Endodermal cell (in vitro differentiated cells): ENCODE data around the gene RBMS3. TPM values are rescaled to one million over a fixed set of nuclear protein-coding genes. Genes with fewer than 3 reads are reported as not detected.

ENCODE experiments used
- DNase-seq: peaks from one replicate; pipeline ENCODE4 v3.0.0-alpha.2; 2017
- H3K27ac ChIP-seq: 2 replicates; pipeline ENCODE4 v1.5.1; 2013; ENCODE audit warnings: mild to moderate bottlenecking, low read depth, low read length, moderate library complexity
- H3K27me3 ChIP-seq: 2 replicates; pipeline ENCODE4 v1.6.1; 2013; ENCODE audit warnings: mild to moderate bottlenecking, low read length, moderate library complexity; ENCODE audit not compliant: insufficient read depth, control insufficient read depth, poor library complexity, severe bottlenecking
- H3K36me3 ChIP-seq: 2 replicates; pipeline ENCODE4 v1.7.0; 2013; ENCODE audit warnings: mild to moderate bottlenecking, low read length, moderate library complexity; ENCODE audit not compliant: control insufficient read depth, insufficient read depth
- H3K4me1 ChIP-seq: one replicate; pipeline ENCODE4 v1.7.0; 2013; ENCODE audit warnings: low read length; ENCODE audit not compliant: control insufficient read depth, insufficient read depth
- H3K4me3 ChIP-seq: 2 replicates; pipeline ENCODE4 v1.5.1; 2013; ENCODE audit warnings: mild to moderate bottlenecking, low read length, moderate library complexity
- H3K9ac ChIP-seq: 2 replicates; pipeline ENCODE4 v1.6.1; 2013; ENCODE audit warnings: mild to moderate bottlenecking, low read length, moderate library complexity; ENCODE audit not compliant: poor library complexity, severe bottlenecking; ENCODE audit errors: extremely low read depth
- H3K9me3 ChIP-seq: 2 replicates; pipeline ENCODE4 v1.6.1; 2013; ENCODE audit warnings: mild to moderate bottlenecking, low read length, moderate library complexity; ENCODE audit not compliant: control insufficient read depth
- H3K27ac Mint-ChIP-seq: 2 replicates; pipeline ENCODE4 v1.8.0; 2020; ENCODE audit warnings: mixed read lengths
- H3K27me3 Mint-ChIP-seq: 2 replicates; pipeline ENCODE4 v1.8.0; 2021; ENCODE audit warnings: mild to moderate bottlenecking, mixed read lengths; ENCODE audit not compliant: insufficient read depth
- H3K36me3 Mint-ChIP-seq: 2 replicates; pipeline ENCODE4 v1.8.0; 2020; ENCODE audit warnings: low read depth, mixed read lengths
- H3K4me1 Mint-ChIP-seq: 2 replicates; pipeline ENCODE4 v1.8.0; 2020; ENCODE audit warnings: mixed read lengths
- H3K4me3 Mint-ChIP-seq: 2 replicates; pipeline ENCODE4 v1.8.0; 2020; ENCODE audit warnings: mild to moderate bottlenecking, moderate library complexity, mixed read lengths
- H3K9me3 Mint-ChIP-seq: 2 replicates; pipeline ENCODE4 v1.8.0; 2020; ENCODE audit warnings: mild to moderate bottlenecking, mixed read lengths
- WGBS, 2 experiments: methylation state at CpG; one replicate each; pipeline versions ENCODE4 v1.1.5 to v1.1.7; 2013; ENCODE audit warnings: missing lambda C conversion rate in 2 of 2, mixed read lengths in 1 of 2; ENCODE audit not compliant: insufficient coverage in 1 of 2, insufficient read length in 1 of 2; 5-methylcytosine and 5-hydroxymethylcytosine counted together
- total RNA-seq, 2 donors: library from RNA; stranded (reverse); fragmentation: NEBNext Ultra II Directional in 1 of 2; extraction: Animal tissue kit (Norgen Biotek cat#: 25700) in 1 of 2; gene quantifications; 2 replicates in 1 of 2; 3 replicates in 1 of 2; pipeline ENCODE4 v1.2.1, GENCODE V29; 2021
- TF ChIP-seq, protein P1 (sequence below): fragments of 200-600 bp; sonication (generic); conservative IDR thresholded peaks from 2 replicates; pipeline ENCODE4 v1.5.0; 2021; ENCODE audit warnings: antibody characterized with exemption, mild to moderate bottlenecking

The RBMS3 gene
- total RNA-seq, 2 donors from 2014 or later: 2.0 to 7.3 TPM

DNA sequence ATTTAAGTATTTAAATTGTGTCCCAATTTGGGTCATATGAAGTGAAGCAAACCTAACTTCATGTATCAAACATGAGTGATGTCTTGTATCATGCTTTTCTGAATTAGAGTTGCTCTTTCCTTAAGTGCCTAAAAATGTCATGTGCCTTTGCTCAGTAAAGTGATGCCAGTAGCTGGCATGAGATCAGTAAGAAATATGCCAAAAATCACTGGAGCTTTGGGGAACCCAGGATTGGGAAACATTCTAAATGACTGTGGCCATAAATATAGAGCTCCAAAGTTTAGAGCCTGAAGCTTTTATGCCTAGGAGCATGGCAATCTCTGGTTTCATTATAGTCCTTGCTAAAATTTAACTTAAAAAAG, 33.8 kb downstream of the RBMS3 start:
- H3K27me3 Mint-ChIP-seq: no peaks in the 10 kb centered on the region
- TF ChIP-seq, protein P1, sequence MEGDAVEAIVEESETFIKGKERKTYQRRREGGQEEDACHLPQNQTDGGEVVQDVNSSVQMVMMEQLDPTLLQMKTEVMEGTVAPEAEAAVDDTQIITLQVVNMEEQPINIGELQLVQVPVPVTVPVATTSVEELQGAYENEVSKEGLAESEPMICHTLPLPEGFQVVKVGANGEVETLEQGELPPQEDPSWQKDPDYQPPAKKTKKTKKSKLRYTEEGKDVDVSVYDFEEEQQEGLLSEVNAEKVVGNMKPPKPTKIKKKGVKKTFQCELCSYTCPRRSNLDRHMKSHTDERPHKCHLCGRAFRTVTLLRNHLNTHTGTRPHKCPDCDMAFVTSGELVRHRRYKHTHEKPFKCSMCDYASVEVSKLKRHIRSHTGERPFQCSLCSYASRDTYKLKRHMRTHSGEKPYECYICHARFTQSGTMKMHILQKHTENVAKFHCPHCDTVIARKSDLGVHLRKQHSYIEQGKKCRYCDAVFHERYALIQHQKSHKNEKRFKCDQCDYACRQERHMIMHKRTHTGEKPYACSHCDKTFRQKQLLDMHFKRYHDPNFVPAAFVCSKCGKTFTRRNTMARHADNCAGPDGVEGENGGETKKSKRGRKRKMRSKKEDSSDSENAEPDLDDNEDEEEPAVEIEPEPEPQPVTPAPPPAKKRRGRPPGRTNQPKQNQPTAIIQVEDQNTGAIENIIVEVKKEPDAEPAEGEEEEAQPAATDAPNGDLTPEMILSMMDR: no peak

DNA sequence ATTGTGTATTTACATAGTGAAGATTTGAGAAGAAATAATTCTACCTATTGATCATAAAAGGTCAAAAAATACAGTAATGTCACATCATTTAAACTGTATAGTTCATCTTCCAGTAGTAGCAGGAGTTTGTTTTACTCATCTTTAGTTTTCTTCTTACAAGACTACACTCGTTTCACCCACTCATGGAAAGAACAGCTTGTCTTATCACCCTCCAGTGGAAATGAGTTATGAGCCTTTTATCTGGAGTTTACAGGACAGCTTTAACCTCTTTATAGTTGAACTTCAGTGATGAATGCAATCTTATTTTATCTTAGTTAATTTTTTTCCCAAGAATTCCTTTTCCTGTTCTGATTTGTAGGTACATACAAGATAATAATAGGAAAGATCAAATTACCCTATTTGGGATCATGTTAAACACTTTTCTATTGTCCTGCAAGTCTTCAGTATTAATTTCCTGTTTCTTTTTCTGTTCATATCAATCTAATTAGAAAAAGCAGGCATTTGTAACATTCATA, 36.8 kb downstream of the RBMS3 start:
- H3K27me3 Mint-ChIP-seq: no peaks in the 10 kb centered on the region

More for the DNA sequence above, 33.8 kb downstream of the RBMS3 start:
- no peaks in the 10 kb centered on the region for H3K36me3 Mint-ChIP-seq
- H3K4me1 Mint-ChIP-seq: no peaks in the 10 kb centered on the region
- H3K4me3 ChIP-seq: no peak overlapping the region
- H3K27ac ChIP-seq: no peak overlapping the region
- H3K9me3 Mint-ChIP-seq: no peaks in the 10 kb centered on the region
- H3K27ac Mint-ChIP-seq: no peak overlapping the region
- DNase-seq: no peak
- H3K36me3 ChIP-seq: no peaks in the 10 kb centered on the region
- H3K9me3 ChIP-seq: no peaks in the 10 kb centered on the region
- no peaks in the 10 kb centered on the region for H3K4me1 ChIP-seq
- no peak overlapping the region for H3K4me3 Mint-ChIP-seq
- H3K9ac ChIP-seq: no peak overlapping the region
- H3K27me3 ChIP-seq: no peaks in the 10 kb centered on the region

DNA sequence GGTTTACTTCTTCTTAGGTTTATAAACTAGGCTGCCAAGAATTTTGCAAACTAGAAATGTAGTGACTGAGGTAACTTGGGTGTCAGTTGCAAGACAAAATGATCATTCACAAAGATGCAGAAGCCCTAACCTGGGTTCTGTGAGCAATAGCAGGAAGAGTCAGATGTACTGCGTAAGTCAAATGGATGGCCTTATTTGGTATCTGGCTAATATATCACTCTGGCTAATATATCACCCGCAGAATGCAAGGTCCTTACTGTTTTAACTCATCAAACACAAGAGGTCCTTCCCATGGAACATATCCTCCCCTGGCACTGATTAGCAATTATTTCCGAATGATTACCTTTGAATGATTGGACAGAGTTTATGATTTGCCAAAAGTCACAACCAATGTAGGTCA, 37.4 kb downstream of the RBMS3 start:
- Histone ChIP-seq H3K4me3 (no peak overlapping the region), H3K9me3 (no peaks in the 10 kb centered on the region), H3K9ac (no peak overlapping the region), H3K4me1 (no peaks in the 10 kb centered on the region), H3K27ac (no peak overlapping the region), H3K36me3 (no peaks in the 10 kb centered on the region), H3K27me3 (no peaks in the 10 kb centered on the region)
- Mint-ChIP-seq H3K27me3 (no peaks in the 10 kb centered on the region), H3K9me3 (no peaks in the 10 kb centered on the region), H3K36me3 (no peaks in the 10 kb centered on the region), H3K4me3 (no peak overlapping the region), H3K27ac (no peak overlapping the region), H3K4me1 (no peaks in the 10 kb centered on the region)
- 96 to 100% methylated on average over 3 of the region's 3 CpGs for WGBS, 2 experiments
- TF ChIP-seq, protein P1: no peak
- no peak for DNase-seq

More for the DNA sequence above, 36.8 kb downstream of the RBMS3 start:
- no peaks in the 10 kb centered on the region for H3K4me1 ChIP-seq
- no peak overlapping the region for H3K27ac ChIP-seq
- H3K9me3 Mint-ChIP-seq: no peaks in the 10 kb centered on the region
- no peak for DNase-seq
- no peaks in the 10 kb centered on the region for H3K9me3 ChIP-seq
- no peak overlapping the region for H3K4me3 ChIP-seq
- no peaks in the 10 kb centered on the region for H3K36me3 Mint-ChIP-seq
- no peaks in the 10 kb centered on the region for H3K27me3 ChIP-seq
- no peak overlapping the region for H3K9ac ChIP-seq
- TF ChIP-seq, protein P1: no peak
- no peaks in the 10 kb centered on the region for H3K36me3 ChIP-seq
- no peak overlapping the region for H3K4me3 Mint-ChIP-seq
- H3K4me1 Mint-ChIP-seq: no peaks in the 10 kb centered on the region
- WGBS, 2 experiments: 83 to 100% methylated on average over 1 of the region's 1 CpG
- no peak overlapping the region for H3K27ac Mint-ChIP-seq
